Measurements from ENCODE around the gene MYO9B. TPM values are rescaled to one million over a fixed set of nuclear protein-coding genes. Genes with fewer than 3 reads are reported as not detected.

Gene MYO9B
- total and polyA plus RNA-seq, 2 of the 13 experiments (the other 11 are each of a cell fraction or from before 2014, with no cell fraction given) = 18.0 to 18.3 TPM

DNA sequence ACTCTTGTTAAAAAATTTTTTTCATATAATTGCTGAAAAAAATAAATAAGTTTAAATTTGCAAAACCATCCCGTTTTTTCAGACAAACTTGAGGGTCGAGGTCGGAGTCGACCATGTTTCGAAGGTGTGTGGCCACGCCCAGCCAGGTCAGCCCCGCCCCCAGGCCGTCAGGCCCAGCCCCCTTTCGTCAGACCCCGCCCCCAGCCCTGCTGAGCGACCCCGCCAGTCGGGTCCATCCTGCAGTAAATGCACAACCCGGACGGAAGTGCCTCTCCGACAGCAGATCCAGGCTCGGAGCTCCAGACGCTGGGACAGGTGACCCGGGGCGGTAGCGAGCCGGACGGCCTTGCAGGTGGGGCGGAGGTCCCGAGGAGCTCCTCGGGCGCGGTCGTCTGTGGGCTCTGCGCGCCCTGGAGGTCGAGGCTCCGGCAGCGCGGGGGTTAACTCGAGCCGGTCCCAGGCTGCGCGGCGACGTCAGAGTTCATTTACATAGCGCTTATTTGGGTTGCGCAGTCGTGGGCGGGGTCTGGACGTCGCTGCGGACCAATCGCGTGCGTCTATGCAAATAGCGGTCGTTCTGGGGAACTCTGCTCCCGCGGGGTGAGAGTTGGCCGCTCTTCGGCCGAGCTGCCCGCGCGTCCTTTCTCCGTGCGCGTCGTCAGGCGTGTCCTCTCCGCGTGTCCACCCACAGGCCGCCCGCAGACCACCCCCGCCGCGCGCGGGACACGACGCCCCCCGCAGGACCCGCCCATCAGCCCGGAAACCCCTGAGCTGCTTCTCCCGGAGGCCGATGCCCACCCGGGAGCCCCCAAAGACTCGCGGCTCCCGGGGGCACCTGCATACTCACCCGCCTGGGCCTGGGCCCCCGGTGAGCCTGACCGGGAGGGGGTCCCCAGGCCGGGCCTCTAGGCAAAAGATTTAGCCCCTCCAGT lies 150.7 kb downstream of the MYO9B start, which contains the start of gene OCEL1 (continued):
- TF ChIP-seq, protein P1, sequence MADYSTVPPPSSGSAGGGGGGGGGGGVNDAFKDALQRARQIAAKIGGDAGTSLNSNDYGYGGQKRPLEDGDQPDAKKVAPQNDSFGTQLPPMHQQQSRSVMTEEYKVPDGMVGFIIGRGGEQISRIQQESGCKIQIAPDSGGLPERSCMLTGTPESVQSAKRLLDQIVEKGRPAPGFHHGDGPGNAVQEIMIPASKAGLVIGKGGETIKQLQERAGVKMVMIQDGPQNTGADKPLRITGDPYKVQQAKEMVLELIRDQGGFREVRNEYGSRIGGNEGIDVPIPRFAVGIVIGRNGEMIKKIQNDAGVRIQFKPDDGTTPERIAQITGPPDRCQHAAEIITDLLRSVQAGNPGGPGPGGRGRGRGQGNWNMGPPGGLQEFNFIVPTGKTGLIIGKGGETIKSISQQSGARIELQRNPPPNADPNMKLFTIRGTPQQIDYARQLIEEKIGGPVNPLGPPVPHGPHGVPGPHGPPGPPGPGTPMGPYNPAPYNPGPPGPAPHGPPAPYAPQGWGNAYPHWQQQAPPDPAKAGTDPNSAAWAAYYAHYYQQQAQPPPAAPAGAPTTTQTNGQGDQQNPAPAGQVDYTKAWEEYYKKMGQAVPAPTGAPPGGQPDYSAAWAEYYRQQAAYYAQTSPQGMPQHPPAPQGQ (CRISPR knock-in tag; IDR thresholded peaks at IDR 0.05; ENCODE audit: borderline replicate concordance) = no peak
- TF ChIP-seq, protein P2, sequence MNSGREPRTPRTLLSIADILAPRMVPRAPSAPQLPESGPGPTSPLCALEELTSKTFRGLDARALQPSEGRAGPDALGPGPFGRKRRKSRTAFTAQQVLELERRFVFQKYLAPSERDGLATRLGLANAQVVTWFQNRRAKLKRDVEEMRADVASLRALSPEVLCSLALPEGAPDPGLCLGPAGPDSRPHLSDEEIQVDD (CRISPR knock-in tag; IDR thresholded peaks at IDR 0.05; ENCODE audit: borderline replicate concordance) = peak; percentile 72; the same call in 1 of the 2 replicates
- peak; percentile 33; the same call in 1 of the 2 replicates for TF ChIP-seq DMAP1 (CRISPR knock-in tag; IDR thresholded peaks at IDR 0.05)
- no peak for TF ChIP-seq SMC3 (IDR thresholded peaks at IDR 0.05; ENCODE audit: low read length)
- TF ChIP-seq ZNF781 (CRISPR knock-in tag; IDR thresholded peaks at IDR 0.05; ENCODE audit: borderline replicate concordance, not compliant biosample characterization) = no peak
- peak; percentile 83; the same call in 1 of the 2 replicates for TF ChIP-seq ZNF766 (CRISPR knock-in tag; IDR thresholded peaks at IDR 0.05; ENCODE audit: borderline replicate concordance)
- TF ChIP-seq CREM (IDR thresholded peaks at IDR 0.05) = peak; percentile 31; the same call in 1 of the 2 replicates
- no peak for TF ChIP-seq CREM (CRISPR knock-in tag; IDR thresholded peaks at IDR 0.05)
- TF ChIP-seq ZBTB7A (CRISPR knock-in tag; IDR thresholded peaks at IDR 0.05) = no peak
- TF ChIP-seq ZNF317 (CRISPR knock-in tag; IDR thresholded peaks at IDR 0.05) = peak; percentile 34; the same call in 1 of the 2 replicates
- TF ChIP-seq HMG20B (CRISPR knock-in tag; conservative IDR thresholded peaks at IDR 0.05) = no peak
- 0 out of 2 replicates have a peak, but pooled peaks have one; percentile 61 for TF ChIP-seq ZNF703 (CRISPR knock-in tag; IDR thresholded peaks at IDR 0.05; ENCODE audit: borderline replicate concordance)
- TF ChIP-seq, protein P3, sequence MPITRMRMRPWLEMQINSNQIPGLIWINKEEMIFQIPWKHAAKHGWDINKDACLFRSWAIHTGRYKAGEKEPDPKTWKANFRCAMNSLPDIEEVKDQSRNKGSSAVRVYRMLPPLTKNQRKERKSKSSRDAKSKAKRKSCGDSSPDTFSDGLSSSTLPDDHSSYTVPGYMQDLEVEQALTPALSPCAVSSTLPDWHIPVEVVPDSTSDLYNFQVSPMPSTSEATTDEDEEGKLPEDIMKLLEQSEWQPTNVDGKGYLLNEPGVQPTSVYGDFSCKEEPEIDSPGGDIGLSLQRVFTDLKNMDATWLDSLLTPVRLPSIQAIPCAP (CRISPR knock-in tag; IDR thresholded peaks at IDR 0.05; ENCODE audit: low read depth) = no peak
- TF ChIP-seq ISL2 (CRISPR knock-in tag; IDR thresholded peaks at IDR 0.05) = peak; percentile 44; the same call in 1 of the 2 replicates
- no peak for TF ChIP-seq PHB2 (IDR thresholded peaks at IDR 0.05; ENCODE audit: partially characterized antibody)
- TF ChIP-seq, protein P4, sequence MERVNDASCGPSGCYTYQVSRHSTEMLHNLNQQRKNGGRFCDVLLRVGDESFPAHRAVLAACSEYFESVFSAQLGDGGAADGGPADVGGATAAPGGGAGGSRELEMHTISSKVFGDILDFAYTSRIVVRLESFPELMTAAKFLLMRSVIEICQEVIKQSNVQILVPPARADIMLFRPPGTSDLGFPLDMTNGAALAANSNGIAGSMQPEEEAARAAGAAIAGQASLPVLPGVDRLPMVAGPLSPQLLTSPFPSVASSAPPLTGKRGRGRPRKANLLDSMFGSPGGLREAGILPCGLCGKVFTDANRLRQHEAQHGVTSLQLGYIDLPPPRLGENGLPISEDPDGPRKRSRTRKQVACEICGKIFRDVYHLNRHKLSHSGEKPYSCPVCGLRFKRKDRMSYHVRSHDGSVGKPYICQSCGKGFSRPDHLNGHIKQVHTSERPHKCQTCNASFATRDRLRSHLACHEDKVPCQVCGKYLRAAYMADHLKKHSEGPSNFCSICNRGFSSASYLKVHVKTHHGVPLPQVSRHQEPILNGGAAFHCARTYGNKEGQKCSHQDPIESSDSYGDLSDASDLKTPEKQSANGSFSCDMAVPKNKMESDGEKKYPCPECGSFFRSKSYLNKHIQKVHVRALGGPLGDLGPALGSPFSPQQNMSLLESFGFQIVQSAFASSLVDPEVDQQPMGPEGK (CRISPR knock-in tag; IDR thresholded peaks at IDR 0.05) = no peak; the same call in 1 of the 2 replicates
- peak; percentile 69; the same call in 1 of the 2 replicates for TF ChIP-seq ZNF772 (CRISPR knock-in tag; IDR thresholded peaks at IDR 0.05)
- TF ChIP-seq MXI1 (IDR thresholded peaks at IDR 0.05; ENCODE audit: borderline replicate concordance, low read depth, low read length) = peak; percentile 67; the same call in 2 of the 3 replicates
- no peak for TF ChIP-seq ZNF589 (CRISPR knock-in tag; conservative IDR thresholded peaks at IDR 0.05)
- TF ChIP-seq, protein P5, sequence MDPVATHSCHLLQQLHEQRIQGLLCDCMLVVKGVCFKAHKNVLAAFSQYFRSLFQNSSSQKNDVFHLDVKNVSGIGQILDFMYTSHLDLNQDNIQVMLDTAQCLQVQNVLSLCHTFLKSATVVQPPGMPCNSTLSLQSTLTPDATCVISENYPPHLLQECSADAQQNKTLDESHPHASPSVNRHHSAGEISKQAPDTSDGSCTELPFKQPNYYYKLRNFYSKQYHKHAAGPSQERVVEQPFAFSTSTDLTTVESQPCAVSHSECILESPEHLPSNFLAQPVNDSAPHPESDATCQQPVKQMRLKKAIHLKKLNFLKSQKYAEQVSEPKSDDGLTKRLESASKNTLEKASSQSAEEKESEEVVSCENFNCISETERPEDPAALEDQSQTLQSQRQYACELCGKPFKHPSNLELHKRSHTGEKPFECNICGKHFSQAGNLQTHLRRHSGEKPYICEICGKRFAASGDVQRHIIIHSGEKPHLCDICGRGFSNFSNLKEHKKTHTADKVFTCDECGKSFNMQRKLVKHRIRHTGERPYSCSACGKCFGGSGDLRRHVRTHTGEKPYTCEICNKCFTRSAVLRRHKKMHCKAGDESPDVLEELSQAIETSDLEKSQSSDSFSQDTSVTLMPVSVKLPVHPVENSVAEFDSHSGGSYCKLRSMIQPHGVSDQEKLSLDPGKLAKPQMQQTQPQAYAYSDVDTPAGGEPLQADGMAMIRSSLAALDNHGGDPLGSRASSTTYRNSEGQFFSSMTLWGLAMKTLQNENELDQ (CRISPR knock-in tag; IDR thresholded peaks at IDR 0.05; ENCODE audit: borderline replicate concordance) = no peak
- TF ChIP-seq KAT2B (IDR thresholded peaks at IDR 0.05; ENCODE audit: borderline replicate concordance, low read depth, low read length) = no peak
- no peak for TF ChIP-seq ZNF33B (CRISPR knock-in tag; IDR thresholded peaks at IDR 0.05)
